ENCODE measurements around the gene RPL32.
"Not testable (repeated sequence)": the region's sequence is repeated elsewhere in the genome, so short reads cannot be mapped to it uniquely, and the experiment has no call there.

The RPL32 gene

GRCh38 chr3:12866836-12867235 is 25.5 kb upstream of the RPL32 start:
- no peak for DNase-seq

GRCh38 chr3:12865271-12865670 is 23.9 kb upstream of the RPL32 start:
- no peak for DNase-seq

- no peak for DNase-seq
Measured at GRCh38 chr3:12862387-12862786, 21.0 kb upstream of the RPL32 start.

GRCh38 chr3:12861611-12862010 is 20.2 kb upstream of the RPL32 start:
- DNase-seq = no peak

- no peak for DNase-seq
Measured at GRCh38 chr3:12859840-12860239, 18.5 kb upstream of the RPL32 start.

- DNase-seq = no peak
Measured at GRCh38 chr3:12856626-12857025, 15.3 kb upstream of the RPL32 start.

- DNase-seq = no peak
Measured at GRCh38 chr3:12854565-12854964, 13.2 kb upstream of the RPL32 start.

GRCh38 chr3:12853847-12854246 is 12.5 kb upstream of the RPL32 start:
- not testable (repeated sequence) for DNase-seq

GRCh38 chr3:12852201-12852600 is 10.8 kb upstream of the RPL32 start:
- DNase-seq = no peak

GRCh38 chr3:12845811-12846210 is 4.4 kb upstream of the RPL32 start:
- DNase-seq = no peak

GRCh38 chr3:12842469-12842868 is 1.1 kb upstream of the RPL32 start:
- no peak for DNase-seq

- no peak for DNase-seq
Measured at GRCh38 chr3:12841970-12842328, 584 bp upstream of the RPL32 start.

- DNase-seq = no peak
Measured at GRCh38 chr3:12840591-12841148, 695 bp downstream of the RPL32 start.

- not testable (repeated sequence) for DNase-seq
Measured at GRCh38 chr3:12840148-12840547, 1.2 kb downstream of the RPL32 start.

GRCh38 chr3:12839156-12839946 is 2.0 kb downstream of the RPL32 start:
- no peak for DNase-seq

- no peak for DNase-seq
Measured at GRCh38 chr3:12838179-12838965, 3.0 kb downstream of the RPL32 start.

GRCh38 chr3:12837295-12837986 is 3.9 kb downstream of the RPL32 start:
- no peak for DNase-seq

GRCh38 chr3:12835052-12835665 is 6.2 kb downstream of the RPL32 start:
- no peak for DNase-seq

GRCh38 chr3:12833222-12834161 is 7.9 kb downstream of the RPL32 start:
- no peak for DNase-seq

GRCh38 chr3:12832350-12833221 is 8.8 kb downstream of the RPL32 start:
- DNase-seq = no peak

All from COR-L47 (cell line).